Right forelimb (tissue), 1 donor: ENCODE data around the gene TEX19.
"Not testable (repeated sequence)": the region's sequence is repeated elsewhere in the genome, so short reads cannot be mapped to it uniquely, and the experiment has no call there.

Experiments
- DNase-seq: peaks from one replicate; pipeline ENCODE4 v3.0.0-alpha.2; 2018

The TEX19 gene

GRCh38 chr17:82359451-82360074 is 516 bp downstream of the TEX19 start:
- DNase-seq: not testable (repeated sequence)

GRCh38 chr17:82361885-82362633 is 3.0 kb downstream of the TEX19 start:
- DNase-seq: no peak

- DNase-seq: no peak
These were observed 6.7 kb downstream of the TEX19 start for GRCh38 chr17:82365606-82366295.

GRCh38 chr17:82366749-82367148 is 7.7 kb downstream of the TEX19 start:
- DNase-seq: no peak

- DNase-seq: no peak
These were observed 8.9 kb downstream of the TEX19 start for GRCh38 chr17:82367724-82368524.

GRCh38 chr17:82369211-82369610 is 10.2 kb downstream of the TEX19 start:
- no peak for DNase-seq

- no peak for DNase-seq
These were observed 11.7 kb downstream of the TEX19 start for GRCh38 chr17:82370471-82371332.

GRCh38 chr17:82371333-82372248 is 12.5 kb downstream of the TEX19 start, which contains the start of gene UTS2R:
Gene UTS2R, plus strand, starts transcription at chr17:82371765. Its CDS starts 2,560 bp downstream, at chr17:82374325.
- DNase-seq: no peak

GRCh38 chr17:82372249-82373071 is 13.4 kb downstream of the TEX19 start:
- no peak for DNase-seq

- DNase-seq: not testable (repeated sequence)
These were observed 14.0 kb downstream of the TEX19 start for GRCh38 chr17:82373072-82373452.

GRCh38 chr17:82373731-82374625 is 14.9 kb downstream of the TEX19 start:
- DNase-seq: no peak

GRCh38 chr17:82374626-82375331 is 15.7 kb downstream of the TEX19 start:
- DNase-seq: no peak

GRCh38 chr17:82375359-82376041 is 16.5 kb downstream of the TEX19 start:
- DNase-seq: no peak

- no peak for DNase-seq
These were observed 17.1 kb downstream of the TEX19 start for GRCh38 chr17:82376042-82376730.

GRCh38 chr17:82377294-82377693 is 18.2 kb downstream of the TEX19 start:
- DNase-seq: not testable (repeated sequence)

GRCh38 chr17:82377924-82378740 is 19.1 kb downstream of the TEX19 start:
- no peak for DNase-seq
